H9 (cell line): ENCODE measurements around the gene ERC2. TPM values are rescaled to one million over a fixed set of nuclear protein-coding genes. Genes with fewer than 3 reads are reported as not detected.

Source experiments
- DNase-seq: peaks from one replicate; pipeline ENCODE4 v3.0.0-alpha.2; 2017
- H2AFZ ChIP-seq: one replicate; pipeline ENCODE4 v1.6.1; 2013; ENCODE audit warnings: mild to moderate bottlenecking, low read length, control low read depth, moderate library complexity
- H2AK5ac ChIP-seq: 2 replicates; pipeline ENCODE4 v1.6.1; 2013; ENCODE audit warnings: low read length, control low read depth, mixed read lengths; ENCODE audit not compliant: insufficient read length
- H2BK120ac ChIP-seq: one replicate; pipeline ENCODE4 v1.6.1; 2013; ENCODE audit warnings: low read depth, mild to moderate bottlenecking, low read length, control low read depth, inconsistent platforms; ENCODE audit not compliant: poor library complexity, severe bottlenecking
- H2BK12ac ChIP-seq: 2 replicates; pipeline ENCODE4 v1.6.1; 2013; ENCODE audit warnings: low read length, control low read depth, mixed read lengths, low read depth; ENCODE audit not compliant: insufficient read length
- H2BK15ac ChIP-seq: 2 replicates; pipeline ENCODE4 v1.6.1; 2013; ENCODE audit warnings: low read depth, low read length, control low read depth
- H2BK20ac ChIP-seq: one replicate; pipeline ENCODE4 v1.6.1; 2013; ENCODE audit warnings: low read depth, mild to moderate bottlenecking, low read length, control low read depth, inconsistent platforms; ENCODE audit not compliant: poor library complexity, severe bottlenecking
- H2BK5ac ChIP-seq: 2 replicates; pipeline ENCODE4 v1.6.1; 2013; ENCODE audit warnings: low read length, control low read depth, mixed read lengths; ENCODE audit not compliant: insufficient read length
- H3K14ac ChIP-seq: 2 replicates; pipeline ENCODE4 v1.6.1; 2013; ENCODE audit warnings: low read length, control low read depth; ENCODE audit not compliant: insufficient read depth
- H3K18ac ChIP-seq: 2 replicates; pipeline ENCODE4 v1.6.1; 2013; ENCODE audit warnings: low read depth, mild to moderate bottlenecking, mixed read lengths, low read length, control low read depth; ENCODE audit not compliant: insufficient read length
- H3K23ac ChIP-seq: 2 replicates; pipeline ENCODE4 v1.6.1; 2013; ENCODE audit warnings: low read length, control low read depth, mixed read lengths, low read depth; ENCODE audit not compliant: insufficient read length
- H3K23me2 ChIP-seq: 2 replicates; pipeline ENCODE4 v1.6.1; 2013; ENCODE audit warnings: low read depth, mild to moderate bottlenecking, mixed read lengths, low read length, control low read depth; ENCODE audit not compliant: insufficient read length, poor library complexity, severe bottlenecking
- H3K27ac ChIP-seq: 2 replicates; pipeline ENCODE4 v1.5.1; 2013; ENCODE audit warnings: low read length, control low read depth, mixed read lengths, low read depth; ENCODE audit not compliant: insufficient read length
- H3K27me3 ChIP-seq: 2 replicates; pipeline ENCODE4 v1.6.1; 2013; ENCODE audit warnings: low read length, control low read depth, inconsistent platforms; ENCODE audit not compliant: insufficient read depth
- H3K4ac ChIP-seq: 2 replicates; pipeline ENCODE4 v1.6.1; 2013; ENCODE audit warnings: low read depth, mild to moderate bottlenecking, control low read depth, inconsistent platforms, low read length, moderate library complexity
- H3K4me1 ChIP-seq: 2 replicates; pipeline ENCODE4 v1.6.1; 2013; ENCODE audit warnings: low read length, control low read depth, inconsistent platforms; ENCODE audit not compliant: insufficient read depth
- H3K4me2 ChIP-seq: 2 replicates; pipeline ENCODE4 v1.6.1; 2013; ENCODE audit warnings: low read length, control low read depth, mixed read lengths; ENCODE audit not compliant: insufficient read length, insufficient read depth
- H3K56ac ChIP-seq: 2 replicates; pipeline ENCODE4 v1.6.1; 2013; ENCODE audit warnings: low read depth, mild to moderate bottlenecking, mixed read lengths, low read length, control low read depth; ENCODE audit not compliant: insufficient read length
- H3K79me1 ChIP-seq: 2 replicates; pipeline ENCODE4 v1.6.1; 2013; ENCODE audit warnings: low read depth, mild to moderate bottlenecking, moderate library complexity, low read length, control low read depth, inconsistent platforms; ENCODE audit not compliant: insufficient read depth, poor library complexity, severe bottlenecking
- H3K79me2 ChIP-seq: 2 replicates; pipeline ENCODE4 v1.6.1; 2013; ENCODE audit warnings: low read length, control low read depth, inconsistent platforms; ENCODE audit not compliant: insufficient read depth
- H3K9ac ChIP-seq: 2 replicates; pipeline ENCODE4 v1.6.1; 2013; ENCODE audit warnings: low read length, control low read depth, mixed read lengths; ENCODE audit not compliant: insufficient read length; ENCODE audit errors: extremely low read depth
- H3K9me3 ChIP-seq: one replicate; pipeline ENCODE4 v1.6.1; 2013; ENCODE audit warnings: low read depth, low read length, inconsistent platforms; ENCODE audit not compliant: control insufficient read depth
- H3T11ph ChIP-seq: one replicate; pipeline ENCODE4 v1.6.1; 2013; ENCODE audit warnings: mild to moderate bottlenecking, low read length, control low read depth, inconsistent platforms
- H4K20me1 ChIP-seq: one replicate; pipeline ENCODE4 v1.6.1; 2013; ENCODE audit not compliant: control insufficient read depth, insufficient read length, insufficient read depth
- H4K5ac ChIP-seq: 2 replicates; pipeline ENCODE4 v1.6.1; 2013; ENCODE audit warnings: low read depth, mild to moderate bottlenecking, mixed read lengths, low read length, control low read depth; ENCODE audit not compliant: insufficient read length
- H4K8ac ChIP-seq: replicated peaks from 2 replicates; pipeline ENCODE4 v1.6.1; 2013; ENCODE audit warnings: low read length, control low read depth, mixed read lengths, low read depth; ENCODE audit not compliant: insufficient read length
- H4K91ac ChIP-seq: 2 replicates; pipeline ENCODE4 v1.6.1; 2013; ENCODE audit warnings: low read depth, mild to moderate bottlenecking, moderate library complexity, mixed read lengths, low read length, control low read depth; ENCODE audit not compliant: insufficient read length
- H3K27ac Mint-ChIP-seq, 3 experiments: 2 replicates in 2 of 3; 3 replicates in 1 of 3; pipeline ENCODE4 v1.8.0; 2020 to 2021; ENCODE audit warnings: mixed read lengths in 3 of 3, mild to moderate bottlenecking in 1 of 3, moderate library complexity in 1 of 3
- H3K27me3 Mint-ChIP-seq: 2 replicates; pipeline ENCODE4 v1.8.0; 2021; ENCODE audit warnings: low read depth, mild to moderate bottlenecking, moderate library complexity, mixed read lengths
- H3K36me3 Mint-ChIP-seq, 3 experiments: 2 replicates in 2 of 3; 3 replicates in 1 of 3; pipeline ENCODE4 v1.8.0; 2020 to 2021; ENCODE audit warnings: low read depth in 3 of 3, mixed read lengths in 3 of 3; ENCODE audit not compliant: insufficient read depth in 1 of 3
- H3K4me1 Mint-ChIP-seq, 2 experiments: 2 replicates each; pipeline ENCODE4 v1.8.0; 2020; ENCODE audit warnings: mixed read lengths in 2 of 2
- H3K4me3 Mint-ChIP-seq, 2 experiments: 2 replicates in 1 of 2; 3 replicates in 1 of 2; pipeline ENCODE4 v1.8.0; 2020 to 2021; ENCODE audit warnings: mild to moderate bottlenecking in 2 of 2, mixed read lengths in 2 of 2, moderate library complexity in 1 of 2
- H3K9me3 Mint-ChIP-seq, 2 experiments: 2 replicates in 1 of 2; 3 replicates in 1 of 2; pipeline ENCODE4 v1.8.0; 2020; ENCODE audit warnings: mild to moderate bottlenecking in 2 of 2, mixed read lengths in 2 of 2, moderate library complexity in 1 of 2
- CTCF ChIP-seq: fragments of 200-600 bp; sonication (generic); conservative IDR thresholded peaks from 3 replicates; pipeline ENCODE4 v1.8.0; 2021; ENCODE audit warnings: antibody characterized with exemption, mild to moderate bottlenecking
- WGBS: extraction: QIAGEN DNeasy Blood & Tissue Kit; methylation state at CpG from one replicate; pipeline ENCODE4 v1.1.7; 2013; ENCODE audit warnings: missing lambda C conversion rate, low lambda C conversion rate, mixed read lengths; ENCODE audit not compliant: insufficient read length; ENCODE audit errors: extremely low coverage; 5-methylcytosine and 5-hydroxymethylcytosine counted together
- total RNA-seq: library from RNA; stranded (reverse); gene quantifications from 2 replicates; pipeline ENCODE4 v1.2.1, GENCODE V29; 2021

The ERC2 gene
- total RNA-seq, 1 experiment from 2014 or later = 15.4 TPM

- no peaks in the 10 kb centered on the region for H3K36me3 Mint-ChIP-seq
- no peaks in the 10 kb centered on the region for H3K79me1 ChIP-seq
- H3K9me3 Mint-ChIP-seq = no peaks in the 10 kb centered on the region
- H2BK12ac ChIP-seq = no peak overlapping the region
- no peaks in the 10 kb centered on the region for H3K27me3 Mint-ChIP-seq
- no CpG with 5 or more reads among the region's 14 CpGs for WGBS
- no peak overlapping the region for H3T11ph ChIP-seq
- no peak overlapping the region for H3K9ac ChIP-seq
- DNase-seq = peak; percentile 52
- H2BK5ac ChIP-seq = no peak overlapping the region
- no peaks in the 10 kb centered on the region for H3K23me2 ChIP-seq
- H3K56ac ChIP-seq = no peak overlapping the region
- no peaks in the 10 kb centered on the region for H3K79me2 ChIP-seq
- no peaks in the 10 kb centered on the region for H4K20me1 ChIP-seq
- H3K23ac ChIP-seq = no peak overlapping the region
- no peak overlapping the region for H2BK120ac ChIP-seq
- no peak overlapping the region for H3K27ac ChIP-seq
- peaks cover 5% of the 10 kb centered on the region; the same call in 1 of the 2 replicates for H3K4me1 ChIP-seq
- H2AFZ ChIP-seq = no peak overlapping the region
- no peak overlapping the region for H2BK15ac ChIP-seq
- H2AK5ac ChIP-seq = no peak overlapping the region
- no peak overlapping the region for H4K5ac ChIP-seq
- no peak overlapping the region for H3K4ac ChIP-seq
- H3K27ac Mint-ChIP-seq = peak overlapping the region in 2 of 3 experiments; percentile 39 to 66; a peak in 1 of 7 replicates
- H3K27me3 ChIP-seq = no peaks in the 10 kb centered on the region
- no peak overlapping the region for H4K91ac ChIP-seq
- TF ChIP-seq CTCF = no peak
- no peak overlapping the region for H4K8ac ChIP-seq
- H2BK20ac ChIP-seq = no peak overlapping the region
- H3K4me3 Mint-ChIP-seq = no peak overlapping the region
- no peaks in the 10 kb centered on the region for H3K9me3 ChIP-seq
- no peak overlapping the region for H3K18ac ChIP-seq
- no peak overlapping the region for H3K4me2 ChIP-seq
- no peak overlapping the region; the same call in 1 of the 2 replicates for H3K14ac ChIP-seq
- peaks cover 44 to 51% of the 10 kb centered on the region in 2 experiments for H3K4me1 Mint-ChIP-seq
These were observed 803.9 kb downstream of the ERC2 start for GRCh38 chr3:55664387-55664786.
